ENCODE data around the gene LSM7.
A peak's percentile ranks its signal among the peaks of the same experiment; 100 is the strongest.

The LSM7 gene

DNA sequence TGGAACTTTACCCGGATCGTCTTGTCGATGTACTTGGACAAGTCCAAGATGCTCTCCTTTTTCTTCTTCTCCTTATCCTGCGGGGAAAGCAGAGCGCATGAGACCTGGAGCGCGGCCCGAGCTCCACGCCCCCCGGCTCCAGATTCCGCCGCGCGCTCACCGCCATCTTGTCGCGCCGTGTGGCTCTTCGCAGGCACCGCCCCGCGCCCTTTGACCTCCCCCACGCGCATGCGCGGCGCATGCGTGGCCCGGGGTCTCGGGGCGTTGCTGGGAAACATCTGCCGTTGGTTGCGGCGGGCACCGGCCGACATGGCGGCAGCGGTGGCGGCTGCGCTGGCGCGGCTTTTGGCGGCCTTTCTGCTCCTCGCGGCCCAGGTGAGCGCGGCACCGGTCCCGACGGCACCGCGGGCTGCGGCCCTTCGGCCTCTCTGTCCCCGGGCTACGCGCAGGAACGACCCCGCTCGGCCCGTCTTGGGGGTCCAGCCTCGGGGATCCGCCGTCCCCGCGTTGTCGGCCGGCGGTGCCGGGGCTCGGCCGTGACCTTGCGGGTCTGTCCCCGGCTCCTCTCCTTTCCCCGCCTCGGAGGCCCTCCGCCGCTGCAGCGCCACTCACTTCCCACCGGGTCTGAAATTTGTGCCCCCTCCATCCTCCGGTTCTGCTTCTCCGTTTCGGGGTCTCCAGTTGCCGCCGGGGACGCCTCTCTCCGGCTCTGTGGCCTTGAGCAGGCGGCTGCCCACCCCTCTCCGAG, at the start of gene LSM7, which contains the start of gene SPPL2B:
Gene LSM7, minus strand, starts transcription at position 186 of the 748 bp plus-strand sequence. Its CDS starts 20 bp downstream, at position 166.
Gene SPPL2B, plus strand, starts transcription at position 284 of the 748 bp plus-strand sequence. Its CDS starts 26 bp downstream, at position 310.
- DNase-seq = peak; percentile 79

DNA sequence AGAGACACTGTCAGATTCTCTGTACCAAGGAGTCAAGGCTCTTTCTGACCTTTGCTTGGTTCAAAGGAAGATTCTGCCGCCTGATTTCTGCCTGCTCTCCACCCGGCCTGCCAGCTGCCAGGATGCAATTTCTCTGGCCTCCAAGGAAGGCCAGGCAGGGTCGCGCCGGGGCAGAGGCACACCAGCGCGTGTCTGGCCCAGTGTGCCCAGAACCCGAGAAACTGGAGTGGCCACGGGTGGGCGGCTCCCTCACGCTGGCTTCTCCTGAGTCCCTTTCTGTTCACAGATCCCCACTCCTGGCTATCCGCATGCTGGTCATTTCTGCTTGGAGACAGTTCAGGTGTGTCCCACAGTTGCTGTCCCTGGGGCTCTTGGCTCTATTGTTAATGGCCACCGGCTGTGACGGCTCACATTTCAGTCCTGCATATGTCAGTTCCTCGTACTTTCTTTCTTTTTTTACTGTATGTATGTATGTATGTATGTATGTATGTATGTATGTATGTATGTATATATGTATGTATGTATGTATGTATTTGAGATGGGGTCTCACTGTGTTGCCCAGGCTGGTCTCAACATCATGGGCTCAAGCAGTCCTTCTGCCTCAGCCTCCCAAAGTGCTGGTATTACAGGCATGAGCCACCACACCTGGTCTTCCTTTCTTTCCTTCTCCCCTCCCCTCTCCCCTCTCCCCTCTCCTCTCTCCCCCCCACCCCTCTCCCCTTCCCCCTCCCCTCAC, 48.6 kb upstream of the LSM7 start:
- DNase-seq = no peak

- no peak for DNase-seq
Observed at GRCh38 chr19:2375353-2376121, 47.2 kb upstream of the LSM7 start.

GRCh38 chr19:2374808-2375207, 46.4 kb upstream of the LSM7 start:
- no peak for DNase-seq

DNA sequence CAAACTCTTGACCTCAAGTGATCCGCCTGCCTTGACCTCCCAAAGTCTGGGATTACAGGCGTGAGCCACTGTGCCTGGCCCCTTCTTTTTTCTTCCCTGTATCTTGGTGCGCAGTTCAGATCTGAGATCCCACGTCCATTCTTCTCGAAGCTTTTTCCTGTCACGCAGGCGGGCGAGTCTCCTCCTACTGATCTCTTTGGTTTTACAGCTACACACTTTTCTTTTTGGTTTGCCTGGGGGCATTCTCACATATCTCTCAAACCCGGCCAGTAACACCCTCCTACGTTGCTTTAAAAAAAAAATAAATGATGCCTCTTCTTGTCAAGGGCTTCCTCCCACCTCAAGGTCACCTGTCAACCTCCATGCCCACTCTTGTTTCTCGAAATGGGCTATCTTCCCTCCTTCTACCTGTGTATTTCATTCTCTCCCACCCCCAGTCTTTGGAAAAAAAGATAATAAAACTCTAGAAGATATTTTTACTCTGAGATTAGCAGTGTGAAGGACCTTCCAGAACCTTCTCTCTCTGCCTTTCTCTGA, 43.8 kb upstream of the LSM7 start:
- DNase-seq = no peak

GRCh38 chr19:2371656-2372055, 43.3 kb upstream of the LSM7 start:
- no peak for DNase-seq

- no peak for DNase-seq
Observed at GRCh38 chr19:2365201-2365970, 37.0 kb upstream of the LSM7 start.

- no peak for DNase-seq
Observed at GRCh38 chr19:2363419-2363818, 35.0 kb upstream of the LSM7 start.

GRCh38 chr19:2362970-2363300, 34.5 kb upstream of the LSM7 start:
- DNase-seq = no peak

DNA sequence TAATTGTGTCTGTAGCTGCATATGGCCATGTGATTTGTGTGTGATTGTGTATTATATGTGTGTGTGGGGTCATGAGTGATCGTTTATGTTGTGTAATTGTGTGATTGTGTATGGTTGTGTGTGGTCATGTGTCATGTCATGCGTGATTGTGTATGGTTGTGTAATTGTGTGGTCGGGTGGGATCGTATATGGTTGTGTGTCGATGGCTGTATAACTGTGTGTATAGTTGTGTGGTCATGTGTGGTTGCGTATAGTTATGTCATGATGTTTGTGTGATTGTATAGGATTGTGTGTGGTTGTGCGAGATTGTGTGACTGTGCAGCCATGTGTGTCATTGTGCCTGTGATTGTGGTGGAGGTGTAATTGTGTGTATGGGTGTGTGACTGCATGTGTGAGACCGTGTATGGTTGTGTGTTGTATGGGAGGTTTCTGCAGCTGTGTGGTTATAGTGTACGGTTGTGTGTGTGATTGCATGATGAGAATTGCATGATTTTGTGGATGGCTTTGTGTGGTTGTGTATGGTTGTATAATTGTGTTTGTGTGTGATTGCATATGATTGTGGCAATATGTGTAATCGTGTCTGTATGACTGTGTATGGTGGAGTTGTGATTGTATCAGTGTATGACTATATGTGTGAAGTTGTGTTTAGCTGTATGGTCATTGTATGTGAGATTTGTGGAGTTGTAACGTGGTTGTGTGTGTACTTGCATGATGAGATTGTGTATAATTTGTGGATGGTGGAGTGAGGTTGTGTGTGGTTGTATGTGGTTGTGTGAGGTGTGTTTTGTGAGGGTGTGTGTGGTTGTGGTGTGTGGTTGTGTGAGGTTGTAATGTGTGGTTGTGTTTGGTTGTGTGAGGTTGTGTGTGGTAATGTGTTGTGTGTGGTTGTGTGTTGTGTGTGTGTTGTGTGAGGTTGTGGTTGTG, 33.9 kb upstream of the LSM7 start:
- DNase-seq = no peak

GRCh38 chr19:2361246-2362045, 33.1 kb upstream of the LSM7 start:
- DNase-seq = no peak

GRCh38 chr19:2360833-2361232, 32.4 kb upstream of the LSM7 start:
- DNase-seq = no peak

- DNase-seq = no peak
Observed at GRCh38 chr19:2359992-2360685, 31.8 kb upstream of the LSM7 start, which contains the start of gene TMPRSS9. TSS of gene TMPRSS9 (plus strand) at chr19:2360265. CDS start at chr19:2389786, 29,521 bp downstream.

- no peak for DNase-seq
Observed at GRCh38 chr19:2358548-2359173, 30.3 kb upstream of the LSM7 start.

DNA sequence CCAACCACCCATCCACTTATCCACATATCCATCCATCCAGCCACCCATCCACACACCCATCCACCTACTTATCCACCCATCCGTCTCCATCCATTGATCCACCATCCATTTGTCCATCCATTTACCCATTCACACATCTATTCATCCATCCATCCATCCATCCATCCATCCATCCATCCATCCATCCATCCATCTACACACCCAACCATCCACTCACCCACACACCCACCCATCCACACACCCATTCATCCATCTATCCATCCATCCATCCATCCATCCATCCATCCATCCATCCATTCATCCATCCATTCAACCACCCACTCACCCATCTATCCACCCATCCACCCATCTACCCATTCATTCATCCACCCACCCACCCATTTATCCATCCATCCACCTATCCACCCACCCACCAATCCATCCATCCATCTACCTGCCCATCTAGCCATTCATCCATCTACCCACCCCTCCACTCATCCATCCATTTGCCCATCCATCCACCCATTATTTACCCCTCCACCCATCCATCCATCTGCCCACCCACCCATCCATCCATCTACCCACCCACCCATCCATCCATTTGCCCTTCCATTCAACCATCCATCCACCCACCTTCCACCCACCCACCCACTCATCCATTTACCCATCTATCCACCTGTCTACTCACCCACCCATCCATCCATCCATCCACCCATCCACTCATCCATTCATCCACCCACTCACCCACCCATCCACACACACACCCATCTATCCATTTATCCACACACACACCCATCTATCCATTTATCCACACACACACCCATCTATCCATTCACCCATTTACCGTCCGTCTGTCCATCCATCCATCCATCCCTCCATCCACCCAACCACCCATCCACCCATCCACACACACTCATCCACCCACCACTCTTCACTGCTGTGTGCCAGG, 29.2 kb upstream of the LSM7 start:
- no peak for DNase-seq

DNA sequence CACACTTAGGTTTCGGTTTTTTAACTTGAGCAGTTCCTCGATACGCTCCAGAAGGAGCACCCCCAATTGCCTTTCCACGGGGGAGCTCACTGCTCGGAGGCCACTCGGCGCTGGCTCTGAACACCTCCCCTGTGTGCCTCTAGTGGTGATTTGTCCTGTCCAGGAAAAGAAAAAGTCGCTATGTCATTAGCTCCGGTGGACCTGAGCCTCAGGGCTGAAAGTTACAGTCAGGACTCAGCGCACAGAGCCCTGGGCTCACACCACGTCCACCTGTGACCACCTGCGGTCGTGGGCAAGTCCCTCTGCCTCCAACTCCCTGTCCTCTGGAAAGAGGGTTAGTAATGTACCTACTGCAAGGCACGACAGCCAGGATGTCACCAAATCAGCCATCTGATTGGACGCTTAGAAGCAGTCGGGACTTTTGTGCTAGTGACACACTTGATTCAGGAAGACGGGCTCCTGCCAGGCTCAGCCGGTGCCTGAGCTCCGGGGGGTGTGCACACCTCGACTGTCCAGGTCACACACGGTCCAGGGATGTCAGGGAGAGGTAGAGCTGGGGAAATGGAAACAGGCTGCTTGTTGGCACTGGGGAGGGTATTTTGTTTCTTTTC, 27.8 kb upstream of the LSM7 start:
- DNase-seq = no peak

GRCh38 chr19:2355168-2356035, 27.0 kb upstream of the LSM7 start:
- no peak for DNase-seq

Data from NCI-H446 treated with DMSO at 0.1 percent for 48 hours (cell line).